ENCODE measurements around the gene ITFG1.
"Not testable (repeated sequence)": the region's sequence is repeated elsewhere in the genome, so short reads cannot be mapped to it uniquely, and the experiment has no call there.

The ITFG1 gene

DNA sequence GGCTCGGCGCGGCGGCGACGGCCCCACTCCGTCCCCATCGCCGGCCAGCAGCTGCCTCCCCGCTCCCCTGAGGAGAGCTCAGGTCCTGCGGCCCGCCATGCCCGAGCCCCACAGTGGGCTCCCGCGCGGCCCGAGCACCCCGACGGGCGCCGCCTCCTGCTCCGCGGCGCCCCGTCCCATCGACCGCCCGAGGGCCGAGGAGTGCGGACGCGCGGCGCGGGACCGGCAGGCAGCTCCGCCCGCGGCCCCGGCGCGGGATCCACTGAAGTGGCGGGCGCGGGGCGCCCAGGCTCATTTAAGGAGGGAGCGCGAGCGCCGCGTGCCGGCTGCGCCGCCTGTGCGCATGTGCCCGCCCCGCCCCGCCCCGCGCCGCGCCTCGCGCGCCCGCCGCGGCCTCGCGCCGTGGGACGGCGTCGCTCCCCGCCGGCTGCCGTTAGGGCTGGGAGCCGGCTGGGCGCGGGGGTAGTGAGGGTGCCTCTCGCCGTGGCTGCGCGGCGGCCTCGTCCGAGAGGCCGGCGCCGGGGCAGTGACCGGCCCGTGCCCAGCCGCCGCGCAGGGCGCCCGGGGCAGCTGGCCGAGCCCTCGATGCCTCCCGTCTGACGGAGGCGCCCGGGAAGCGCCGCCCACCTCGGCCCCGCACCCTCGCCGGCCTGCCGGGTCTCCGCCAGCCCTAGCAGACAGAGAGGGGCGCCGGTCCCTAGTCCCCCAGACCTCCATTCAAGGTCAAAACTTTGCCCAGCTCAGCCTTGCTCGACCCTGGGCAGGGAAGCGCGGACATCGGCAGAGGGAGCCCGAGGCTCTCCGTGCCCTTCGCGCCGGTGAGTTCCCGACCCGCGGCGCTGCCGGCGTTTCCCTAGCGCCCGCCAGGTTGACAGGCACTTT lies 316.9 kb downstream of the ITFG1 start, which contains the start of gene NETO2:
Gene NETO2 (minus strand): TSS at position 269 of the 882 bp plus-strand sequence. CDS start 333 bp downstream, outside the sequence.
- DNase-seq = peak; percentile 69

DNA sequence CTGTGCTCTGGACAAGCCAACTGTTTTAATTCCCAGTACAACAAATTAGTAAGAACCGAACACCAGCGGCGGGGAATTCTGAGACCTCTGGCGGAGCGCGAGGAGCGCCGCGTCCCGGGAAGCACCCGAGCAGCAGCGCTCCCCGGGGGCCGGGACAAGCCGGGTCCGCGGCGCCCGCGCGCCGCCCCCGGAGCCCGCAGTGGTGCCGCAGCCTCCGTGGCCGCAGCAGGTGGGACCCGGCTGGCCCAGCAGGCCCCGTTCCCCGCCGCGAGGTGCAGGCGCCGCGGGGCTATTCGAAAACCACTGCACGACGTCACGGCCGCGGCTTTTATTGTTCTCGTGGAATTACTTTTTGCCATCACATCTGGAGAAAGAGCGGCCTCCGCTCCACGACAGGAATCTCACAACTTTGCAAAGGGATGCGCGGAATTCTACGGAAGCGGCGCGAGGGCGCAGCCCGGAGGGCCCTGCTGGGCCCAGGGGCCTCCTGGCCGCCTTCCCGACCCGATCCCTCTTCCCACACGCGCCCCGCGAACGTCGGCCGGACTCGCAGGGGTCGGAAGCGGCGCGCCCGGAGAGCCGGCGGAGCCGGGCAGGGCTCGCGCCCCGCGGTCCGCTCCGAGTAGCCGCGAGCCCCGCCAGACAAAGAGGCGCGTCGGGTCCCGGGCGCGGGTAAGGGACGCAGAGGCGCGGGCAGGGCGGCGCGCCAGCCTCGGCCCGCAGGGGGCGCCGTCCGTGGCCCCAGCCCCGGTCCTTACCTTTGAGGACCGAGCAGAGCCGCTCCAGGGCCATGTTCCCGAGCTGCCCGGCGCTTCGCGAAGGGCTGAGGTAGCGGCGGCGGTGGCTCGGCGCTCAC lies 317.8 kb downstream of the ITFG1 start:
- DNase-seq = peak; percentile 66

DNA sequence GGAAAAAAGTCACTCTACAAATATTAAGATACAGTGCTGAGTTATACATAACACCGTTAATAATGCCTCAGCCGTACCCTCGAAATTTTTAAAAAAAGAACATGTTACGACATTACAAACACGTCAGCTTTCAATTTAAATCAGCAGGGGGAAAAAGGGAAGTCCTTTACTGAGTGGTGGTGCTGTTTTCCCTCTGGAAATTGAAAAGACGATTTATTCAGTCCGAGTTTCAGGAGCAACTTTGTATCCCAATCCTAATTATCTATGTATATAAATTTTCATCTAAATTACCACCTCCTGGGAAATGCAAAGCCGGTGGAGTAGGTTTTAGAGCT lies 318.4 kb downstream of the ITFG1 start:
- DNase-seq = no peak

DNA sequence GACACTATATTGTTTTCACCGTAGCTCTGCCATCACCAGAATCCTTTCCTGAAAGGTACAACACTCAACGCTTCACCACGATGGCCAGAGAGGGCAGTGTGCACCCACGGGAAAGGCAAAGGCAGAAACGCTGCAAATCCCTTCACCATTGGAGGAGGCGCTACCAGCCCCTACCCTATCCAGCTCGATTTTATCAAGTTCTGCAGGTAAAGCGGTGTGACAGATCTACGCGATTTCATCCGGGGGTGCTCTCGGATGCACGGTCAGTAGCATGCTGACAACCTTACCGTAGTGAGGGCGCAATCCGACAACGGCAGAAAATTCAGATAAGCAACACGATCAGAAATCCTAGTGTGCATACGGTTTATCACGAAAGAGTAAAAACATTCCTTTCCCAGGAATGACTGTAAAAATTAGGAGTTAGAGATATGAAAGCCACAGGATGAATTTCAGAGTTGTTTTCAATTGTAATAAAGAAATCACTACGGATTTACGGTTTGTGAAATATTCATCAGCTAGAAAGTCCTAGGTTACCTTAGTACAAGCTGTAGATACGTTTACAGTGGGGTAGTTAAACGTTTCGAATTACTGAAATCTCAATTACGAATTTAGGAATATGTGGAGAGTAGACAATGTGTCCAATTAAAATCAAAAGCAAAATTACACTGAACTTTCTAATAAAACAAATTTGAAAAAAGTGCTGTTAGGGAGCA lies 318.9 kb downstream of the ITFG1 start:
- DNase-seq = peak; percentile 70

DNA sequence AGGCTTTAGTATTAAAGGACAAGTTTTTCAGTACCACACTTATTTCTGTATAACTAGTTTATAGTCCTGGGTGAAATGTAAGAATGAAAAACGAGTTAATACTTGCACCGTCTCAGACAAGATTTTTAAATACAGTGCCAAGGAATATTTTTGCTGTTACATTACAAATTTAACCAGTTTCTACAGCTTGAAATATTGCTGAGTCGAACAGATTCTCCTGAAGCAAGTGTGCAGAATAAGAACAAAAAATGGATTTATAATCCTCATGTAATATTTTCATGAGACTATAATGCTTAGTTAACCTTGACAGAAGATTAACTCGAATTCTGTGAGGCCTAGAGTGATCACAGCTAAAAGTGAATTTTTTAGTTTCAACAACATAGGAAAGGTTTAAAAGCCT lies 320.2 kb downstream of the ITFG1 start:
- DNase-seq = no peak

DNA sequence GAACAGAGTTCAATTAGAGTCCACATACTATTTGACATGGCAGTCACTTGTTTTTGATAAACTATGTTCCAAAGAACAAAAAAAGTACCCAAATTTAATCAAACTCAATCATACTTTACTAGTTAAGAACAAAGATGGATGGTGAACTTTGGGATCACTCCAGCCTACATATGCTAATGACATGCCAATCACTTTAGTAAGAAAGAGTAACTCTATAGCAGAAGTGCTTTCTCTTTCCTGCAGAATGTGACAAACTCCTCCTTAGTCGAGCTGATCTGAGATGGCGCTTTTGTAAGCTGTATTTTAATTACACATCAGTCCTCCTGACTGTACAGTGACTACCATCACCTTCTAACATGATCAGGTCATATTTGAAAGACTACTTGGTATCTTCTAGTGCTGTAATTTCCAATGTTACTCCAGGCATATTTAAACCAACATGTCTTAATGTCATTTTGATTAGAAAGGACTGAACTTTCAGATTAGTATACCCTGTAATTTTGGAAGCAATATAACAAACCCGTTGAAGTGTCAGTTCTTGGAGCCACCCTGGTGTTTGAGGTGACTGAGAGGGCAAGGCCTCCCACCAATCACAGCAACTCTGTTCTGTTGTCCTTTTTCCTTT lies 321.2 kb downstream of the ITFG1 start:
- no peak for DNase-seq

DNA sequence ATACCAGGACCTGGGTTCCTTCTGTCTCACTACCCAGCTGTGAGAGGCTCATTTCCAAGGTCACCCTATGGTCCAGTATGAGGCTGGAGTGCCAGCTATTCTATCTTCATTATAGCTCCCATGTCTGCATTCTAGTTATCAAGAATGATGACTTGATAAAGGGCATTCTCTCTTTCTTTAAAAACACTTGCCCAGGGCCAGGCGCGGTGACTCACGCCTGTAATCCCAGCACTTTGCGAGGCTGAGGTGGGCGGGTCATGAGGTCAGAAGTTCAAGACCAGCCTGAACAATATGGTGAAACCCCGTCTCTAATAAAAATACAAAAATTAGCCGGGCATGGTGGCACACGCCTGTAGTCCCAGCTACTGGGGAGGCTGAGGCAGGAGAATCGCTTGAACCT lies 322.9 kb downstream of the ITFG1 start:
- not testable (repeated sequence) for DNase-seq

DNA sequence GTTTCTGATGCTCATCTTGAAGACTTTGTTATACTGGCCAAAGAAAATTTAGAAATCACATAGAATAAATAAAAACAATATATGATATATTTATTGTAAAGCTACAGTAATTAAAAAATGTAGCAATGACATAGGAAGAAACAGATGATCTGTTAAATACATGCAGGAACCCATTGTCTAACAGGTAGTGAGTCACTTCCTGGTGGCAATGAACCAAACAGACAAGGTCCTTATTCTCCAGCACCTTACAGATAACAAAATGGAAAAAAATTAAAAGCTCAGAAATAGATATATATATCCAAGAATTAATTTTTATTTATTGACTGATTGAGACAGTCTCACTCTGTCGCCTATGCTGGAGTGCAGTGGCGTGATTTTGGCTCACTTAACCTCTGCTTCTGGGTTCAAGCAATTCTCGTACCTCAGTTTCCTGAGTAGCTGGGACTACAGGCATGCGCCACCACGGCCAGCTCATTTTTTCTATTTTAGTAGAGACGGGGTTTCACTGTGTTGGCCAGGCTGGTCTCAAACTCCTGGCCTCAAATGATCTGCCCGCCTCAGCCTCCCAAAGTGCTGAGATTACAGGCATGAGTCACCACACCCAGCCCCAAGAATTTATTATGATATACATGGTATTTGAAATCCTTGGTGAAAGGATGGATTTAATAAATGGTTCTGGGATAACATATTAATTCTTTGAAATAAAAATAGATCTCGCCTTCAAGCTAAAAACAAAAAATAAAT lies 324.6 kb downstream of the ITFG1 start:
- no peak for DNase-seq

DNA sequence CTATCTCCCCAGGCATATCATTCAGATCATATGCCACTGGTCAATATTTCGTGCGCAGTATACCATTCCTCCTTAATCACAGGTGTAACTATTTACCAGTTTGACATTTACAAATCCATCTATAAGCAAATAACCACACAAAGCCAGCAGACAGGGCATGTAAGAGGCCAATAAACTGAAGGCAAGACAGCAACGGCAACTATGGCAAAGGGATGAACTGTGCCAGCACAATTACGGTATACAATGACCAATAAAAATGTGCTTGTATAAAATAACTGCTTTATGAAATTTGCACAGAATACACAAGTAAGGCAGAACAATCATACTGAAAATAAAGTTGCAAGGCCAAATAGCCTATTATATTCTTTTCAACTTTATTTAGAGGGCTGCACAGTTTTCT lies 326.3 kb downstream of the ITFG1 start:
- no peak for DNase-seq

DNA sequence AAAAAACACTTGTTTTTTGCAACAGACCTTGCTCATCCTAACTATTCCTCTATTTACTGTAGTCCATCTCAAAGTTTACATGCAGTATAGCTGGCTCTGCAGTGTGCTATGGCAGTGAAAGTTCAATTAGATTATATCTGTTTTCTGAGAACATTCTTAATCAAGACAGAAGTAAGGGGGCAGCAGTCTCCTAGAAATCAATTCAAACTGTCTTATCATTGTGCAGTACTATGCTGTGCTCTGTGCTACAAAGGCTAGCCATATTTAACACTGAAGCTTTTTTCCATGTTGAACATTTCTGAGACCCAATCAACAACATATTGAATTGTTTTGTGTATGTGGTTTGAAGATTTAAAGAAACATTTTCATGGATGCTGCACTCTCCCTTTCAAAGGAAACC lies 328.6 kb downstream of the ITFG1 start:
- DNase-seq = no peak

DNA sequence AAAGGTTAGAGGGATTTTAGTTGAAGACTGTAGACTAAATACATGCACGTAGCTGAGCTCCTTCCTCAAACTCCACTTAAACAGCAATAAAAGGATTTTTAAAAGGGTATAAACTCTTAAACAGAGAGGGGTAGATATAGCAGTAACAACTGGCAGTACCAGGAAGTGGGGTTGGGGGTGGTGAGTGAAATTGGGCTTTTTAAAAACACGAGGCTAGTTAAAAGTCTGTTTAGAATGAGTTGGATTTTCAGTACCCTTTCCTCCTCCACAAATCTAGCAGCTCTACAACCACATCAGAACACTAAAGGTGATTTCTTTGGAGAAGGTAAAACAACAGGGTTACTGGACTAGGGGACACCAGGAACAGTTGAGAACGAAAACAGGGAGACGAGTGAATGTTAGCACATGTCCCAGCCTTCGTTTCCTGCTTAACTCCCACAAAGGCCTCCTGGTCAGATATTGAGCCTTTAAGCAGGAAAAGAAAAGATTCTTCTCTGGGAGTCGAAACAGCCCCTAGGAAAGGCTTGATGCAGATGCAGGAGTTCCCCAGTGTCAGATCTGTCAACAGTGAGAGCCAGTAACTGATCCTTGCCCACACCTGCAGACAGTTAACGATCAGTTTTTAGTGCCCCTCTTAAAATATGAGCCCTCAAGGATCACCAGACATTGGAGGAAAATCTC lies 331.0 kb downstream of the ITFG1 start:
- DNase-seq = no peak

DNA sequence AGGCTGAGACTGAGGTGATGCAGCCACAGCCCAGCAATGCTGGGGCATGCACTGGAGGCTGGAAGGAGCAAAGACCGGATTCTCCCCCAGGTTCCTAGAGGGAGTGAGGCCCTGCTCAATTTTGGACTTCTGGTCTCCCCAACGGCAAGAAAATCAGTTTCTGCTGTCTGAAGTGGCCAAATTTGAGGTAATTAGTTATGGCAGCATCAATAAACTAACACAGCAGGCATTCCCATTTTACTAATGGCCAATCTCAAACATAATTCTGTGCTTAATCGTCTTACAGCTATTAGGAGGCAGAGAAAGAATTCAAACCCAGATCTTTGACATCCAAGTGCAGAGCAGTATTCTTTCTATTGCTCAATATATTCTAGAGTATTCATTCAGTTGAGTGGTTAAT lies 333.3 kb downstream of the ITFG1 start:
- DNase-seq = no peak

DNA sequence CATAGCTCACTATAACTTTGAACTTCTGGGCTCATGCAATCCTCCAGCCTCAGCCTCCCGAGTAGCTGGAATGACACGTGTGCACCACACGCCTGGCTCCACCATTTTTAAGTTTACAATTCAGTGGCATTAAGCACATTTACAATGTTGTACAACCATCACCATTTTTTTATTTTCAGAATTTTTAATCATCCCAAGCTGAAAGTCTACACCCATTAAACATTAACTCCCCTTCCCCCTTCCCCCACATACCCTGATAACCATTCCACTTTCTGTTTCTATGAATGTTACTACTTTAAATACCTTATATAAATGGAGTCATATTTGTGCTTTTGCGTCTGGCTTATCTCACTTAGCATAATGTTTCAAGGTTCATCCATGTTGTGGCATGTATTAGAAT lies 335.1 kb downstream of the ITFG1 start:
- no peak for DNase-seq

DNA sequence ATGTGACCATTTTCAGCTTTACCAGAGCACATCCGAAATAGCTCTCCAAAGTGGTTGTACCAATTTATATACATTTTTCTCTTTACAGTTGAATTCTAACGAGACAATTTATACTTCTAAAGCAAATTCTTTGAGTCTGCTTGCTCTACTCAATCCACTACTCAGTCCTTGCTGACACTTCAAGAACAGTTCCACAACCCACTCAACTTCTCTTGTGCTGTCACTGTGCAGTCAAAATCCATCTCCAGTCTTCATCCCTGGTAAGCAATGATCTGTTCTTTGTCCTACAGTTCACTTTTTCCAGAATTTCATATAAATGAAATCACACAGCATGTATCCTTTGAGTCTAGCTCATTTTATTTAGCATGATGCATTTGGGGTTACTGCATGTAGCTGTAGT lies 347.7 kb downstream of the ITFG1 start:
- DNase-seq = no peak

DNA sequence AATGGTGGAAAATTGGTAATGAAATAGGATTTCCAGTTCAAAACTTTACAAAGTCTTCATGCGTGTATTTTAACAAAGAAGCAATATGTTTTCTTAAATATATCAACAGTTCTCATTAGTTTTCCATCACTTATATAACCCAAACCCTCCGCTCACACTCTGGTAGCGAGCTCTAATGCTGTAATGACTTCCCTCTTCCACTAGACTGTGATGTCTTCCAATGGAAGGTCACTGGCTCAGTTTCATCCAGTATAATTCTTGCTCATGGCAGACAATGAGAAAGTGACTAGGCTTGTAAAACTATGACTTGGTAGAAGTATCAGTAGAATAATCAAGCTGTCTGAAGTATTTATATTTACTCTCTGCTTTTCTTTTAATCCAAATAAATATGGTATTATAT lies 349.9 kb downstream of the ITFG1 start:
- no peak for DNase-seq

DNA sequence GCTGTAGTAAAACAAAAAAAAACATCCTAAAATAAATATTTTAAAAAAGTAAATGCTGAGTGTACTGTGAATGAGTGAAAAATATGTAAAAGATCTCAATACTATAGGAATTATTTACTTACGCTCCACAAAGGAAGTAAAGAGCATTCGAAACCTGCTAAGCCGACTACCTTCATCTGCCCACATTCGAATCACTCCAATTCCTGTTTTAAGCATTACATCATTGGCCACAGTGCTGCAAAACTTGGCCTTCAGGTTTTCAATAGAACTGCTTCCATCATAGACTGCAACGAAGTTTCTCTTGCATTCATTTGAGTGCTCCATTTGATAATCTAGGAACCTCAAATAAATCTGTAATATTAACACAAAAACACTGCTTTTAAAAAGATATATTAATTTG lies 351.5 kb downstream of the ITFG1 start:
- DNase-seq = no peak

Measured in stimulated activated CD4-positive, alpha-beta T cell treated with anti-CD3 and anti-CD28 coated beads, Interleukin-12 subunit alpha, Interleukin-12 subunit beta, amount 100 ng/mL, for 4 hours (primary cell).